HG03558 (cell line): ENCODE measurements around the gene SMOC2.
"Not testable (repeated sequence)": the region's sequence is repeated elsewhere in the genome, so short reads cannot be mapped to it uniquely, and the experiment has no call there.

Experiments used
- ATAC-seq: cut with Tn5 transposase; IDR thresholded peaks from one replicate; pipeline ENCODE4 v1.9.1; 2021; ENCODE audit warnings: moderate number of reproducible peaks; ENCODE audit not compliant: unreplicated experiment; ENCODE audit errors: extremely low read depth

The SMOC2 gene

GRCh38 chr6:168670401-168670985 is 229.5 kb downstream of the SMOC2 start:
- no peak for ATAC-seq

GRCh38 chr6:168671028-168671862 is 230.3 kb downstream of the SMOC2 start:
- ATAC-seq = no peak

DNA sequence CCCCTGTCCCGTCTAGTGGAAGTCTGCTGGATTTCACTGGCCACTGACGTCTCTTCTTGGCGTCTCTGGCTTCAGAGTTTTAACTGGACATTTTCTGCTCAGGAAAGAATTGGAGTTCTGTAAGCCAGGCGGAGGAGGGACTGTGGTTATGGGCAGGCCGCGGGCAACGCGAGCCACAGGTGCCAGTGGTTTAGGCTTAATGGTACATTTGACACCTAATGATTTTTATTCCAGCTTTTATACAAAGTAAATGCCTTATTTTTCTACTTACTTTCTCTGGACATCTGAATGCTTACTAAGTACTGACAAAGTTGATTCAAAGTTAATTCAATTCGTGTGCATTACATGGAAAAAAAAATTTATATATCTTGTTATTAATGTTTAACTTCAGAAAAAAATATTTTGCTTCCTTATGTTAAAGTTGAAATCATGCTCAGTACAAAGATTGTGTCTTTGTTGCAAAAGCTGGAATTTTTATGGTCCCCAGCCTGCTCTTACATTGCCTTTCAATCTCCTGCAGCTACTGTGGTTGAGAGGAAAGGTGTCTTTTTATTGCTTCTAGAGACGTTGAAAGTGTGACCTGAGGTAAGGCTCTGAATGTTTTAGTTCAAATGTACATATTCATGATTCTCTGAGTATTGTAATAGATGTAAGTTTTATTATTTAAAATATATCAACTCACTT is 231.0 kb downstream of the SMOC2 start:
- ATAC-seq = no peak

DNA sequence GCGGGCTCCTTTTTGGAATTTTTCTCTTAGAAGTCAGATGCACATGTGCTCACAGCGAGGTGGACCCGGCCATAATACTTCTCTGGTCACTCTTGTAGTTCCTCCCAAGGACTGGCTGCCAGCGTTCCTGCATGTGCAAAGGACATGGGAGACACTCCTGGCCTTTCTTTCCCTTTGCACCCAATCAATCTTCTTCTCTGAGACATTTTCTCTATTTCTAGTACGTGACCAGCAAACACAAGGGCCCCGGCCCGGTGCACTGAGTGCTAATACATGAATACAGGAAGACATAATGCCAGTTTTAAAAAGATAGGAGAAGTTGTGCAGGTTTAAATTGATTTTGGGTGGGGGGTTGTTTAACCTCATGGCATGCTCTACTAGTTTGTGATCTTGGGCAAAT is 233.6 kb downstream of the SMOC2 start:
- no peak for ATAC-seq

- no peak for ATAC-seq
These were observed 234.4 kb downstream of the SMOC2 start for GRCh38 chr6:168675375-168675774.

DNA sequence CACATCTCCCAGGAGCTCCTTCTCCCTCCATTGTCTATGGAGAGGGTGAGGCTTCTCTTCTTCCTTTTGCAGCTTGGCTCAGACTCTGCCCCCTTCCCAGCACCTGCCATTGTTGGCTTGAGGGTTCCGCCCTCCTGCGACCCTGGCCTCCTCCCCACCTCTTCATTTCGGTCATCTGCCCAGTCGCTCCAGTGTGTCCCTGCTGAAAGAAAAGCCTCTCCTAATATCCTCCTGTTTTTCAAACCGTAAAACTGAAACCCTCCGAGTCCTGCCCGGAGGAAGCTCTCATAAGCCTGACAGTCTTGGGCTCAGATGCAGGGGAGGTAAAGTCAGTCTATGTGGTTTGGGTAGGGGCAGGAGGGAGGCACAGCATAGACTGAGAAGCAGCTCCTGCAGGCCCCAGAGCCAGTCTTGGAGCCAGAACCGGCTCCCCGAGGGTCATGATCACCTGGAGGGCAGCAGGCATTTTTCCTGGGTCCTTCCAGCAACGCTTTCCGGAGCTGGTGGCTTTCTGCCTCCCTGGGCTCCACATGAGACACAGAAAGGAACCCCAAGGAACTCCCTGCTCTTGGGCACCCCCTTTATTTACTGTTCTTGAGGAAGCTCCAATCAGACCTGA is 235.1 kb downstream of the SMOC2 start:
- no peak for ATAC-seq

GRCh38 chr6:168676552-168677322 is 235.8 kb downstream of the SMOC2 start:
- no peak for ATAC-seq

DNA sequence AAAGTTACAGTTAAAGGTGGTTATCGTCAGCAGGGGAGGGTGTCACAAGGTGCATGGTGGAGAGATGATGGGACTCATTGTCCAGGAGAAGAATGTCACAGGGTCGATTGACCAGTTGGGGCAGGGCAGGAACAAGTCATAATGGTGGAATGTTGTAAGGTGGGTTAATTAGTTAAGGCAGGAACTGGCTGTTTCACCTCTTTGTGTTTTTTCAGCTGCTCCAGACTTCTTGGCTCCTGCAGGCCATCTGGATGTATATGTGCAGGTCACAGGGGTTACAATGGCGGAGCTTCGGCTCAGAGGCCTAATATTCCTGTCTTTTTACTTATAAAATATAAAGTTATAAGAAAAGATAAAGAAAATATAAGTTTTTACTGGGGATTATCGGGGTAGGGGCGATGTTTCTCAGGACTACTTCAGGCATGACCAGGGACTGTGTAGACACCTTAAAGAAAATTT is 236.4 kb downstream of the SMOC2 start:
- ATAC-seq = not testable (repeated sequence)

DNA sequence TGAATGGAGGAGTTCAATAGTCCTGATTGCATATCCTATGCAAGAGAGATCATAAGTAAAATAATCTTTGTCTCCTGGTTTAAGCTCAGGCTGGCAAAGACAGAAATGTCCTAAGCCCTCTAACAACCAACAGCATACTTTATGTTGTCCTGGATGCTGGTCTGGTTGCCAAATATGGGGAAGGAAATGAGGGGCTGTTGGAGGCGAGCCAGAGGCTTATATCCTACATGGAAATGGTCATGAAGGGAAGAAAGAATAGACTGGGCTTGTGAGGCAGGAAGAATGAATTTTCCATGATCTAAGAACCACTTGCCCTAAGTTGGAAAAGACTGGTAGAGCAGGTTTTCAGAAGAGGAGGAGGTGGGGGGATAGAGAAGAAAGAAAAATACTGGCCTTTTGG is 237.1 kb downstream of the SMOC2 start:
- ATAC-seq = no peak

DNA sequence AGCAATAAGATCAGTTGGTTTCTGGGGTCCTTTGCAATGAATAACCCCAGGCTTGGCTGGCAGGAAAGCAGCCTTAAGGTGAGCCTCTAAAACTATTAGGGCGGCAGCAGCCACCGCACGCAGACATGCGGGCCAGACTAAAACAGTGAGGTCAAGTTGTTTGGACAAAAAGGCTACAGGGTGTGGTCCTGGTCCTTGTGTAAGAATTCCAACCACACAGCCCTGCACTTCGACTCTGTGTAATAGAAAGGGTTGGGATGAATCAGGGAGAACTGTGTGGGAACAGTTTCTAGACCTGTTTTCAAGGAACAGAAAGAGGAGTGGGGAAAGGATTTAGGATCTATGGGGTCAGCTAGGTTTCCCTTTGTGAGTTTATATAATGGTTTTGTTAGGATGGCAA is 237.6 kb downstream of the SMOC2 start:
- no peak for ATAC-seq

DNA sequence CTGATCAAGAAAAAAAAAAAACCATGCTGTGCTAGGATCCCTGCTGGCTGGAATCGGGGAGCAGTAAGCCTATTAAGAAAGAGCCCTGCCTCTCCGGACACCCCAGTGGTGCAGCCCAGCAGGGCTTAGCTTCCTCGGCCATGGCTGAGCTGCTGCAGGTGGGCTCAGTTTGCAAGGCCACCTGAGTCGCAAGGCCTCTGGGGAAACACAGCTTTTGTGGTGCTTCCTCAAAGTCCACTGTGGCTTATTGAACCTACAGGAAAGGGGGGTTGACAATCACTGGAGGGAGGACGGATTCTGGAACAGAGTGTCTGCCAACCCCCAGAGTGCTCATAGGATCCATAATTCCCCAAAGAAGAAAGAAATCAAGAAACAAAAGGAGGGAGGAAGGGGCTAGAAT is 240.8 kb downstream of the SMOC2 start:
- ATAC-seq = no peak

- ATAC-seq = no peak
These were observed 242.6 kb downstream of the SMOC2 start for GRCh38 chr6:168683621-168684020.

DNA sequence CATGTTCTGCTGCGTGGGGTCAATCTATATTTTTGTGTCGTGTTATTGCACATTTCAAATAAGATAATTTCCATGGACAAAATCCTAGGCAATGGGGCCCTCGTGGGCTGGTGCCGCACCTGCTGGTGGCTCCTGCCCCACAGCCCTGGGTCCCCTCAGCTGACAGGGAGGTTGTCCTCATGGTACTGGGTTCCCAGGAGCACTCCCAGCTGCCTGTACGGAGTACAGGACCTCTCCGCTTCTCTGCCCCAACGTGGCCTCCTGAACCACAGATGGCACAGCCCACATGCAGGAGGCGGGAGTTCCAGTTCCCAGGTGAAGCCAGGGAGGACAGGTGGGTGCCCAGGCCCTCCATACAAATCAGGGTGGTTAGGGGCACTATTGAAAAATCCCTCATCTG is 243.5 kb downstream of the SMOC2 start:
- no peak for ATAC-seq

- ATAC-seq = no peak
These were observed 243.9 kb downstream of the SMOC2 start for GRCh38 chr6:168684906-168685305.

DNA sequence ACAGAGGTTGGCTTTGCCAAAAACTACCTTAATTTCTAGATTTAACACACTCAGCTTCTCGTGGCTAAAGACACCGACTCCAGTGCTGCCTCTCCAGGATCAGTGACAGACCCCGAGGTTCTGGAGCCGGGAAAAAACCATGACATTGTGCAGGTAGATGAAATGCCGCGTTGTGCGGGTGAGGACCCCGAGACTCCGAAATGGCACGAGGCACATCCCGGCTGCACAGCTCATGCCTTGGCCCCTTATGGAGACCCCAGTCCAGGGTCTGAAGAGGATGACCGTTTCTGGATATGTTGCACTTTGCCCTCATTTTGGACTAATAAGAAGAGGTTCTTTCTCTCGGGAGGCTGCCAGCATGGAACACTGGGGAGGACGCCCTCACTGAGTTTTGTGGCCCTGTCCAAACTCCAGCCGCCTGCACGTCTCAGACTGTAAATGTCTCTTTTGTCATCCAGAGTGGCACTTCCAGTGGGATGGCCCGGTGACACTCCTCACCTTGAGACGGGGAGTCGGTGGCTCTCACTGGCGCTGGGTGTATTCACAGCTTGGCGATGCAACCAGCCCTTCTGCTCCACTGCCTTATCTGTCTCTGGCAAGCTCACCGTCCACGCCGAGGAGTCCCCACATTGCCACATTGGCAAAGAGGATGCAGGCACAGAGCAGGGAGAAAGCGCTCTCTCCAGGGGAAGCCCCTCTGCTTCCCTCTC is 245.2 kb downstream of the SMOC2 start:
- no peak for ATAC-seq

- ATAC-seq = no peak
These were observed 246.1 kb downstream of the SMOC2 start for GRCh38 chr6:168686831-168687730.

GRCh38 chr6:168690271-168690670 is 249.3 kb downstream of the SMOC2 start:
- no peak for ATAC-seq

DNA sequence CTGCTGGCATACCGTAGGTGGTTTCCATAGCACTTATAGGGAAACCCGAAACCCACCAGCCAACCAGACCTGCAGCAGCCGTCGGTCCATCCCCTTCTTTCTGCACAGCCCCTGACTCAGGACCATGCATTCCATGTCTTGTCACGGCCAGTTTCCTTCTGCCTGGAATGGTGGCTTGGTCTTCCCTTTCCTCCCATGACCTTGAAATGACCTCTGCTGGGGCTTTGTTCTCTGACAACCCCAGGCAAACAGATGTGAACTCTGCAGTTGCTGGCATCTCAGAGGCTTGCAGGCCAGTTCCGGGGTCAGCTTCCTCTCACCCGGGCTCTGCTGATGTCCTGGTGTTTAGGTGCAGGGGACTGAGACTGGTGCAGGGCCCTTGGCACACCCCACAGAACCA is 250.8 kb downstream of the SMOC2 start:
- no peak for ATAC-seq
